ENCODE measurements around the gene CDON. TPM values are rescaled to one million over a fixed set of nuclear protein-coding genes. Genes with fewer than 3 reads are reported as not detected.

Gene CDON
- total and polyA plus RNA-seq, 2 of the 13 experiments (the other 11 are each of a cell fraction or from before 2014, with no cell fraction given): 9.6 to 12.8 TPM

DNA sequence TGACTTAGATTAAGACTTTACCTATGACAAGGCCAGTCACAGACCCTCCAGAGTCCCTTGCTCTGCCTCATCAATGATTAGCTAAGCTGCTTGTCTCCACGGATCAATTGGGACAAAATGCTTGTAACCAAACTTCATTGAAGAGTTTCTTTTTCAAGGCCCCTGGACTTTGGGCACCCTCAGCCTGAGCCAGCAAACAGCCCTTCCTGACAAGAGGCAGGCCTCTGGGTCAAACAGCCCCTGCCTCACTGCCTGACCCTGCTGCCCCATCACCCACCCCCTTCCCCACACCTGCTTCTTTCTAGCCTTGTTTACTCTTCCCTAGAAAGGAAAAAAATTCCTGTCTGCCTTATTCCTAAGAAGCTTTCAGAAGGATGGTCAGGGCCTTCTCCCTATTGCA is 26.3 kb upstream of the CDON start (continued):
- TF ChIP-seq ZNF407 (CRISPR knock-in tag; IDR thresholded peaks at IDR 0.05; ENCODE audit: not compliant biosample characterization): no peak
- no peak for TF ChIP-seq ZFAT (CRISPR knock-in tag; conservative IDR thresholded peaks at IDR 0.05)
- TF ChIP-seq ZFP62 (CRISPR knock-in tag; IDR thresholded peaks at IDR 0.05): no peak
- TF ChIP-seq U2AF1 (optimal IDR thresholded peaks at IDR 0.05; ENCODE audit: low read depth, low read length): no peak
- no peak for TF ChIP-seq CAMTA2 (CRISPR knock-in tag; IDR thresholded peaks at IDR 0.05; ENCODE audit: borderline replicate concordance)
- TF ChIP-seq ZFP90 (CRISPR knock-in tag; IDR thresholded peaks at IDR 0.05; ENCODE audit: borderline replicate concordance): peak; percentile 76; the same call in 1 of the 2 replicates
- TF ChIP-seq ZNF772 (CRISPR knock-in tag; IDR thresholded peaks at IDR 0.05): no peak; the same call in 1 of the 2 replicates
- no peak for TF ChIP-seq ARNT (IDR thresholded peaks at IDR 0.05)
- TF ChIP-seq ELF4 (CRISPR knock-in tag; IDR thresholded peaks at IDR 0.05; ENCODE audit: borderline replicate concordance): no peak
- no peak for TF ChIP-seq DNMT1 (CRISPR knock-in tag; IDR thresholded peaks at IDR 0.05)
- TF ChIP-seq ZNF350 (CRISPR knock-in tag; IDR thresholded peaks at IDR 0.05; ENCODE audit: borderline replicate concordance, low read depth): no peak
- TF ChIP-seq, protein P1, sequence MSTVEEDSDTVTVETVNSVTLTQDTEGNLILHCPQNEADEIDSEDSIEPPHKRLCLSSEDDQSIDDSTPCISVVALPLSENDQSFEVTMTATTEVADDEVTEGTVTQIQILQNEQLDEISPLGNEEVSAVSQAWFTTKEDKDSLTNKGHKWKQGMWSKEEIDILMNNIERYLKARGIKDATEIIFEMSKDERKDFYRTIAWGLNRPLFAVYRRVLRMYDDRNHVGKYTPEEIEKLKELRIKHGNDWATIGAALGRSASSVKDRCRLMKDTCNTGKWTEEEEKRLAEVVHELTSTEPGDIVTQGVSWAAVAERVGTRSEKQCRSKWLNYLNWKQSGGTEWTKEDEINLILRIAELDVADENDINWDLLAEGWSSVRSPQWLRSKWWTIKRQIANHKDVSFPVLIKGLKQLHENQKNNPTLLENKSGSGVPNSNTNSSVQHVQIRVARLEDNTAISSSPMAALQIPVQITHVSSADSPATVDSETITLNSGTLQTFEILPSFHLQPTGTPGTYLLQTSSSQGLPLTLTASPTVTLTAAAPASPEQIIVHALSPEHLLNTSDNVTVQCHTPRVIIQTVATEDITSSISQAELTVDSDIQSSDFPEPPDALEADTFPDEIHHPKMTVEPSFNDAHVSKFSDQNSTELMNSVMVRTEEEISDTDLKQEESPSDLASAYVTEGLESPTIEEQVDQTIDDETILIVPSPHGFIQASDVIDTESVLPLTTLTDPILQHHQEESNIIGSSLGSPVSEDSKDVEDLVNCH (CRISPR knock-in tag; IDR thresholded peaks at IDR 0.05): no peak
- TF ChIP-seq, protein P2, sequence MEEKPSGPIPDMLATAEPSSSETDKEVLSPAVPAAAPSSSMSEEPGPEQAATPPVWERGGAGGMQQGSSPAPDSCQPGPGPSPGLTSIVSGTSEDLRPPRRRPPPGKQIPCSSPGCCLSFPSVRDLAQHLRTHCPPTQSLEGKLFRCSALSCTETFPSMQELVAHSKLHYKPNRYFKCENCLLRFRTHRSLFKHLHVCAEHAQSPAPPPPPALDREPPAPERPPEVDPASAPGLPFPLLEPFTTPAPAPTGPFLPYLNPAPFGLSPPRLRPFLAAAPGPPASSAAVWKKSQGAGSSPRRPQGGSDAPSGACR (CRISPR knock-in tag; IDR thresholded peaks at IDR 0.05): no peak
- TF ChIP-seq ATM (IDR thresholded peaks at IDR 0.05; ENCODE audit: borderline replicate concordance): no peak
- no peak for TF ChIP-seq NAIF1 (CRISPR knock-in tag; IDR thresholded peaks at IDR 0.05; ENCODE audit: borderline replicate concordance)
- no peak for TF ChIP-seq ZNF34 (CRISPR knock-in tag; IDR thresholded peaks at IDR 0.05; ENCODE audit: borderline replicate concordance)
- TF ChIP-seq, protein P3, sequence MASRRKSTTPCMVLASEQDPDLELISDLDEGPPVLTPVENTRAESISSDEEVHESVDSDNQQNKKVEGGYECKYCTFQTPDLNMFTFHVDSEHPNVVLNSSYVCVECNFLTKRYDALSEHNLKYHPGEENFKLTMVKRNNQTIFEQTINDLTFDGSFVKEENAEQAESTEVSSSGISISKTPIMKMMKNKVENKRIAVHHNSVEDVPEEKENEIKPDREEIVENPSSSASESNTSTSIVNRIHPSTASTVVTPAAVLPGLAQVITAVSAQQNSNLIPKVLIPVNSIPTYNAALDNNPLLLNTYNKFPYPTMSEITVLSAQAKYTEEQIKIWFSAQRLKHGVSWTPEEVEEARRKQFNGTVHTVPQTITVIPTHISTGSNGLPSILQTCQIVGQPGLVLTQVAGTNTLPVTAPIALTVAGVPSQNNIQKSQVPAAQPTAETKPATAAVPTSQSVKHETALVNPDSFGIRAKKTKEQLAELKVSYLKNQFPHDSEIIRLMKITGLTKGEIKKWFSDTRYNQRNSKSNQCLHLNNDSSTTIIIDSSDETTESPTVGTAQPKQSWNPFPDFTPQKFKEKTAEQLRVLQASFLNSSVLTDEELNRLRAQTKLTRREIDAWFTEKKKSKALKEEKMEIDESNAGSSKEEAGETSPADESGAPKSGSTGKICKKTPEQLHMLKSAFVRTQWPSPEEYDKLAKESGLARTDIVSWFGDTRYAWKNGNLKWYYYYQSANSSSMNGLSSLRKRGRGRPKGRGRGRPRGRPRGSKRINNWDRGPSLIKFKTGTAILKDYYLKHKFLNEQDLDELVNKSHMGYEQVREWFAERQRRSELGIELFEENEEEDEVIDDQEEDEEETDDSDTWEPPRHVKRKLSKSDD (CRISPR knock-in tag; IDR thresholded peaks at IDR 0.05; ENCODE audit: low read depth): no peak

All from HepG2 (cell line).